Measurements from ENCODE around the gene DQX1. TPM values are rescaled to one million over a fixed set of nuclear protein-coding genes. Genes with fewer than 3 reads are reported as not detected.
A peak's percentile ranks its signal among the peaks of the same experiment; 100 is the strongest.

The DQX1 gene
- total and polyA plus RNA-seq, 9 of the 15 experiments (the other 6 are each of a cell fraction or from before 2014, with no cell fraction given): 0.04 to 0.38 (median 0.18) TPM; not detected in 1

DNA sequence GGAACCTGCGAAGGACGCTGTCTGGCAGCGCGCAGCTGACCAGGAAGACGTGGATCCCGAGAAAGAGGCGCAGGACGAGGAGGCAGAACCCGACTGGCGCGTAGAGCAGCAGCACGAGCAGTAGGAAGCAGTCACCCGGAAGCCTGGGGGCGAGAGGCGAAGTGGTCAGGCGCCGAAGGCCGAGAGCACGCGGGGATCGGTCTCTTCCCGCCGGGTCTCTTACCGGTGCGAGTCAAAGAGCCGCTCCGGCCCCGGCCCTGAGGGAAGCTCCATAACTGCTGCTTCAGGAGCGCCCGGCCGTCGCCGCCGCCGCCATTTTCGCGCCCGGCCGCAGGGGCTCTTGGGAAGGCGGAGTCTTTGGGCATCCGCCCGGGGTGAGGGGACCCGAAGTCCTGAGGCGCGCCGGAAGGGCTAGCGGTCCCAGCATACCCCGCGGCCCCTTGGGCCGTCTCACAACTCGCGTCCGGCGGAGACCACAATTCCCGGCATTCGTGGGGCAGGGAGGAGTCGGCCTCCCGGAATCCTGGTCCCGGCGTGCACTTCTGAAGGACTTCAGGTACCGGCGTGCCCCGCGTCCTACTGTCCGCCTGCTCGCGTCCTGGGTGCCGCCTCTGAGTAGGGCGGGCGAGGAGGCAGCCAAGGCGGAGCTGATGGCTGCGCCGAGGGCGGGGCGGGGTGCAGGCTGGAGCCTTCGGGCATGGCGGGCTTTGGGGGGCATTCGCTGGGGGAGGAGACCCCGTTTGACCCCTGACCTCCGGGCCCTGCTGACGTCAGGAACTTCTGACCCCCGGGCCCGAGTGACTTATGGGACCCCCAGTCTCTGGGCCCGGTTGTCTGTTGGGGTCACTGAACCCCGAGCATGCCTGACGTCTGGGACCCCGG lies 3.6 kb upstream of the DQX1 start, which contains the start of the genes AUP1 and HTRA2 (continued):
- TF ChIP-seq, protein P1, sequence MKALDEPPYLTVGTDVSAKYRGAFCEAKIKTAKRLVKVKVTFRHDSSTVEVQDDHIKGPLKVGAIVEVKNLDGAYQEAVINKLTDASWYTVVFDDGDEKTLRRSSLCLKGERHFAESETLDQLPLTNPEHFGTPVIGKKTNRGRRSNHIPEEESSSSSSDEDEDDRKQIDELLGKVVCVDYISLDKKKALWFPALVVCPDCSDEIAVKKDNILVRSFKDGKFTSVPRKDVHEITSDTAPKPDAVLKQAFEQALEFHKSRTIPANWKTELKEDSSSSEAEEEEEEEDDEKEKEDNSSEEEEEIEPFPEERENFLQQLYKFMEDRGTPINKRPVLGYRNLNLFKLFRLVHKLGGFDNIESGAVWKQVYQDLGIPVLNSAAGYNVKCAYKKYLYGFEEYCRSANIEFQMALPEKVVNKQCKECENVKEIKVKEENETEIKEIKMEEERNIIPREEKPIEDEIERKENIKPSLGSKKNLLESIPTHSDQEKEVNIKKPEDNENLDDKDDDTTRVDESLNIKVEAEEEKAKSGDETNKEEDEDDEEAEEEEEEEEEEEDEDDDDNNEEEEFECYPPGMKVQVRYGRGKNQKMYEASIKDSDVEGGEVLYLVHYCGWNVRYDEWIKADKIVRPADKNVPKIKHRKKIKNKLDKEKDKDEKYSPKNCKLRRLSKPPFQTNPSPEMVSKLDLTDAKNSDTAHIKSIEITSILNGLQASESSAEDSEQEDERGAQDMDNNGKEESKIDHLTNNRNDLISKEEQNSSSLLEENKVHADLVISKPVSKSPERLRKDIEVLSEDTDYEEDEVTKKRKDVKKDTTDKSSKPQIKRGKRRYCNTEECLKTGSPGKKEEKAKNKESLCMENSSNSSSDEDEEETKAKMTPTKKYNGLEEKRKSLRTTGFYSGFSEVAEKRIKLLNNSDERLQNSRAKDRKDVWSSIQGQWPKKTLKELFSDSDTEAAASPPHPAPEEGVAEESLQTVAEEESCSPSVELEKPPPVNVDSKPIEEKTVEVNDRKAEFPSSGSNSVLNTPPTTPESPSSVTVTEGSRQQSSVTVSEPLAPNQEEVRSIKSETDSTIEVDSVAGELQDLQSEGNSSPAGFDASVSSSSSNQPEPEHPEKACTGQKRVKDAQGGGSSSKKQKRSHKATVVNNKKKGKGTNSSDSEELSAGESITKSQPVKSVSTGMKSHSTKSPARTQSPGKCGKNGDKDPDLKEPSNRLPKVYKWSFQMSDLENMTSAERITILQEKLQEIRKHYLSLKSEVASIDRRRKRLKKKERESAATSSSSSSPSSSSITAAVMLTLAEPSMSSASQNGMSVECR (CRISPR knock-in tag; IDR thresholded peaks at IDR 0.05): 0 out of 2 replicates have a peak, but pooled peaks have one; percentile 66
- TF ChIP-seq, protein P2, sequence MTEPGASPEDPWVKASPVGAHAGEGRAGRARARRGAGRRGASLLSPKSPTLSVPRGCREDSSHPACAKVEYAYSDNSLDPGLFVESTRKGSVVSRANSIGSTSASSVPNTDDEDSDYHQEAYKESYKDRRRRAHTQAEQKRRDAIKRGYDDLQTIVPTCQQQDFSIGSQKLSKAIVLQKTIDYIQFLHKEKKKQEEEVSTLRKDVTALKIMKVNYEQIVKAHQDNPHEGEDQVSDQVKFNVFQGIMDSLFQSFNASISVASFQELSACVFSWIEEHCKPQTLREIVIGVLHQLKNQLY (CRISPR knock-in tag; conservative IDR thresholded peaks at IDR 0.05): no peak
- TF ChIP-seq, protein P3, sequence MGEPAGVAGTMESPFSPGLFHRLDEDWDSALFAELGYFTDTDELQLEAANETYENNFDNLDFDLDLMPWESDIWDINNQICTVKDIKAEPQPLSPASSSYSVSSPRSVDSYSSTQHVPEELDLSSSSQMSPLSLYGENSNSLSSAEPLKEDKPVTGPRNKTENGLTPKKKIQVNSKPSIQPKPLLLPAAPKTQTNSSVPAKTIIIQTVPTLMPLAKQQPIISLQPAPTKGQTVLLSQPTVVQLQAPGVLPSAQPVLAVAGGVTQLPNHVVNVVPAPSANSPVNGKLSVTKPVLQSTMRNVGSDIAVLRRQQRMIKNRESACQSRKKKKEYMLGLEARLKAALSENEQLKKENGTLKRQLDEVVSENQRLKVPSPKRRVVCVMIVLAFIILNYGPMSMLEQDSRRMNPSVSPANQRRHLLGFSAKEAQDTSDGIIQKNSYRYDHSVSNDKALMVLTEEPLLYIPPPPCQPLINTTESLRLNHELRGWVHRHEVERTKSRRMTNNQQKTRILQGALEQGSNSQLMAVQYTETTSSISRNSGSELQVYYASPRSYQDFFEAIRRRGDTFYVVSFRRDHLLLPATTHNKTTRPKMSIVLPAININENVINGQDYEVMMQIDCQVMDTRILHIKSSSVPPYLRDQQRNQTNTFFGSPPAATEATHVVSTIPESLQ (CRISPR knock-in tag; IDR thresholded peaks at IDR 0.05): no peak
- TF ChIP-seq, protein P4, sequence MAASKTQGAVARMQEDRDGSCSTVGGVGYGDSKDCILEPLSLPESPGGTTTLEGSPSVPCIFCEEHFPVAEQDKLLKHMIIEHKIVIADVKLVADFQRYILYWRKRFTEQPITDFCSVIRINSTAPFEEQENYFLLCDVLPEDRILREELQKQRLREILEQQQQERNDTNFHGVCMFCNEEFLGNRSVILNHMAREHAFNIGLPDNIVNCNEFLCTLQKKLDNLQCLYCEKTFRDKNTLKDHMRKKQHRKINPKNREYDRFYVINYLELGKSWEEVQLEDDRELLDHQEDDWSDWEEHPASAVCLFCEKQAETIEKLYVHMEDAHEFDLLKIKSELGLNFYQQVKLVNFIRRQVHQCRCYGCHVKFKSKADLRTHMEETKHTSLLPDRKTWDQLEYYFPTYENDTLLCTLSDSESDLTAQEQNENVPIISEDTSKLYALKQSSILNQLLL (CRISPR knock-in tag; IDR thresholded peaks at IDR 0.05; ENCODE audit: borderline replicate concordance): no peak
- TF ChIP-seq SIN3B (IDR thresholded peaks at IDR 0.05; ENCODE audit: low read depth) (peak; percentile 96), ZBTB7A (IDR thresholded peaks at IDR 0.05; ENCODE audit: borderline replicate concordance, control insufficient read depth, low read depth, low read length) (peak; percentile 99), TFAM (CRISPR knock-in tag; conservative IDR thresholded peaks at IDR 0.05) (no peak), ZNF146 (CRISPR knock-in tag; IDR thresholded peaks at IDR 0.05; ENCODE audit: unreplicated experiment) (no peak), PCBP1 (IDR thresholded peaks at IDR 0.05; ENCODE audit: low read depth, low read length, poor library complexity, severe bottlenecking) (no peak), MAFG (tag; conservative IDR thresholded peaks at IDR 0.05) (no peak), NFE2 (IDR thresholded peaks at IDR 0.05; ENCODE audit: low read depth) (no peak), CXXC5 (CRISPR knock-in tag; IDR thresholded peaks at IDR 0.05) (peak; percentile 84), ZBTB17 (CRISPR knock-in tag; IDR thresholded peaks at IDR 0.05) (no peak), DIDO1 (tag; IDR thresholded peaks at IDR 0.05; ENCODE audit: low read depth) (peak; percentile 76; the same call in 1 of the 2 replicates), KAT7 (CRISPR knock-in tag; IDR thresholded peaks at IDR 0.05; ENCODE audit: borderline replicate concordance) (peak; percentile 74; the same call in 1 of the 2 replicates), SPI1 (IDR thresholded peaks at IDR 0.05; ENCODE audit: borderline replicate concordance, low read depth, low read length) (no peak)

All from K562 (cell line).